ENCODE data around the gene SORBS2.

DNA sequence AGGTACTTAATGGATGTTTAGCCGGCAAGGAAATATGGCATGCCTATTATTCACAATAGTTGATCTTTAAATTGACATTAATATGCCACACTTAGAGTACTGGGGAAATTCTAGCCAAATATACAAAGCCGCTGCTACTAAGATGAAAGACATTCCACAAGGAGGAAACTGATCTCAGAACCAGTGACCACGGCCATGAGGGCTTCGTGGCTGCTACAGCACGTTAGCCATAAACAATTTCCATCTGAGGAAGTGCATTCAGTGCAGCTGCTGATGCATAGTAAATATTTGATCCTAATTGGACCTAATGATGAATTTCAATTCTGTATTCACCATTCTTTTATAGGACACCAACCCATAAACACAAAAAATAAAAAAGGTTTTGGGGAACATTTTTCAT, 59.1 kb downstream of the SORBS2 start:
- TF ChIP-seq, protein P1, sequence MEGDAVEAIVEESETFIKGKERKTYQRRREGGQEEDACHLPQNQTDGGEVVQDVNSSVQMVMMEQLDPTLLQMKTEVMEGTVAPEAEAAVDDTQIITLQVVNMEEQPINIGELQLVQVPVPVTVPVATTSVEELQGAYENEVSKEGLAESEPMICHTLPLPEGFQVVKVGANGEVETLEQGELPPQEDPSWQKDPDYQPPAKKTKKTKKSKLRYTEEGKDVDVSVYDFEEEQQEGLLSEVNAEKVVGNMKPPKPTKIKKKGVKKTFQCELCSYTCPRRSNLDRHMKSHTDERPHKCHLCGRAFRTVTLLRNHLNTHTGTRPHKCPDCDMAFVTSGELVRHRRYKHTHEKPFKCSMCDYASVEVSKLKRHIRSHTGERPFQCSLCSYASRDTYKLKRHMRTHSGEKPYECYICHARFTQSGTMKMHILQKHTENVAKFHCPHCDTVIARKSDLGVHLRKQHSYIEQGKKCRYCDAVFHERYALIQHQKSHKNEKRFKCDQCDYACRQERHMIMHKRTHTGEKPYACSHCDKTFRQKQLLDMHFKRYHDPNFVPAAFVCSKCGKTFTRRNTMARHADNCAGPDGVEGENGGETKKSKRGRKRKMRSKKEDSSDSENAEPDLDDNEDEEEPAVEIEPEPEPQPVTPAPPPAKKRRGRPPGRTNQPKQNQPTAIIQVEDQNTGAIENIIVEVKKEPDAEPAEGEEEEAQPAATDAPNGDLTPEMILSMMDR (IDR thresholded peaks at IDR 0.05): no peak
- TF ChIP-seq POLR2A (IDR thresholded peaks at IDR 0.05): no peak

Data from testis (tissue), 2 donors.